HepG2 (cell line): ENCODE results near the gene RBP5. TPM values are rescaled to one million over a fixed set of nuclear protein-coding genes. Genes with fewer than 3 reads are reported as not detected.
A peak's percentile ranks its signal among the peaks of the same experiment; 100 is the strongest.

ENCODE experiments used
- ASH2L ChIP-seq: fragments of 300-600, 200-600 bp; sonication (generic); IDR thresholded peaks from 2 replicates; pipeline ENCODE4 v1.7.0; 2017; ENCODE audit warnings: low read depth, mild to moderate bottlenecking, moderate library complexity, mixed read lengths, low read length; ENCODE audit not compliant: insufficient read length
- CHCHD3 ChIP-seq: sonication (generic); formaldehyde crosslinking; IDR thresholded peaks from 2 replicates; pipeline ENCODE4 v1.8.0; 2022; ENCODE audit warnings: mild to moderate bottlenecking, missing genetic modification reagents, moderate library complexity
- EHMT2 ChIP-seq: fragments of 200-600 bp; sonication (generic); IDR thresholded peaks from 2 replicates; pipeline ENCODE4 v1.7.0; 2017; ENCODE audit warnings: antibody characterized with exemption, low read depth, low read length, borderline replicate concordance
- ESRRA ChIP-seq: sonication (generic); formaldehyde crosslinking; IDR thresholded peaks from 2 replicates; pipeline ENCODE4 v1.5.1; 2020; ENCODE audit warnings: mild to moderate bottlenecking, low read depth, missing genetic modification reagents
- FLYWCH1 ChIP-seq: sonication (generic); formaldehyde crosslinking; IDR thresholded peaks from 2 replicates; pipeline ENCODE4 v1.8.1; 2023; ENCODE audit warnings: mild to moderate bottlenecking, missing genetic modification reagents
- KDM6A ChIP-seq: IDR thresholded peaks from 2 replicates; pipeline ENCODE4 v1.6.1; 2016; ENCODE audit warnings: low read depth
- MED8 ChIP-seq: sonication (generic); formaldehyde crosslinking; IDR thresholded peaks from 2 replicates; pipeline ENCODE4 v1.8.1; 2023; ENCODE audit warnings: mild to moderate bottlenecking, missing genetic modification reagents; ENCODE audit not compliant: insufficient replicate concordance
- PHF5A ChIP-seq: IDR thresholded peaks from one replicate; pipeline ENCODE4 v1.6.1; 2018; ENCODE audit warnings: low read depth, missing genetic modification reagents; ENCODE audit not compliant: unreplicated experiment
- POLR2AphosphoS5 ChIP-seq: IDR thresholded peaks from 2 replicates; pipeline ENCODE4 v1.6.1; 2012; ENCODE audit warnings: low read depth, low read length
- SAP130 ChIP-seq: IDR thresholded peaks from 2 replicates; pipeline ENCODE4 v1.6.1; 2016; ENCODE audit warnings: low read depth
- SMAD1 ChIP-seq: sonication (generic); formaldehyde crosslinking; IDR thresholded peaks from 2 replicates; pipeline ENCODE4 v1.4.0; 2020; ENCODE audit warnings: missing genetic modification reagents, low read depth, mild to moderate bottlenecking, borderline replicate concordance
- SMAD3 ChIP-seq: sonication (generic); formaldehyde crosslinking; IDR thresholded peaks from 2 replicates; pipeline ENCODE4 v1.4.0; 2020; ENCODE audit warnings: missing genetic modification reagents
- TBP ChIP-seq: sonication (generic); formaldehyde crosslinking; IDR thresholded peaks from 2 replicates; pipeline ENCODE4 v1.5.0; 2020; ENCODE audit warnings: missing genetic modification reagents
- ZMYM4 ChIP-seq: sonication (generic); formaldehyde crosslinking; IDR thresholded peaks from 2 replicates; pipeline ENCODE4 v1.8.1; 2023; ENCODE audit warnings: mild to moderate bottlenecking, missing genetic modification reagents
- ZNF580 ChIP-seq: IDR thresholded peaks from 2 replicates; pipeline ENCODE4 v1.6.1; 2016; ENCODE audit warnings: low read depth, borderline replicate concordance
- ZNF710 ChIP-seq: sonication (generic); formaldehyde crosslinking; IDR thresholded peaks from 2 replicates; pipeline ENCODE4 v1.5.0; 2020; ENCODE audit warnings: mild to moderate bottlenecking, missing genetic modification reagents, borderline replicate concordance
- ZNF737 ChIP-seq: sonication (generic); formaldehyde crosslinking; IDR thresholded peaks from 2 replicates; pipeline ENCODE4 v1.5.0; 2020; ENCODE audit warnings: missing genetic modification reagents, mild to moderate bottlenecking, borderline replicate concordance
- ZNF879 ChIP-seq: sonication (generic); formaldehyde crosslinking; IDR thresholded peaks from 2 replicates; pipeline ENCODE4 v1.8.1; 2023; ENCODE audit warnings: missing genetic modification reagents
- ZSCAN25 ChIP-seq: sonication (generic); formaldehyde crosslinking; IDR thresholded peaks from 2 replicates; pipeline ENCODE4 v1.8.0; 2022; ENCODE audit warnings: mild to moderate bottlenecking, missing genetic modification reagents
- polyA plus RNA-seq, 8 experiments: library from polyadenylated mRNA; depleted of rRNA in 3 of 8; stranded (reverse) in 7 of 8; unstranded in 1 of 8; fragments of >200 nt; fragmentation: Illumina TruSeq in 4 of 8; extraction: Trizol in 4 of 8; gene quantifications; 2 replicates each; pipeline versions ENCODE4 v1.2.1 to v1.2.3, GENCODE V29; 2011 to 2016; ENCODE audit warnings: low read depth in 4 of 8, missing spikeins in 1 of 8, mixed read lengths in 1 of 8; ENCODE audit not compliant: insufficient read depth in 1 of 8
- total RNA-seq, 5 experiments: library from RNA; depleted of rRNA; stranded (reverse); fragments of >200 nt; fragmentation: Illumina TruSeq; extraction: Trizol; gene quantifications; 2 replicates each; pipeline ENCODE4 v1.2.3, GENCODE V29; 2016; ENCODE audit warnings: low read depth in 1 of 5
- TF ChIP-seq, protein P1 (sequence below): sonication (generic); formaldehyde crosslinking; IDR thresholded peaks from 2 replicates; pipeline ENCODE4 v1.5.1; 2020; ENCODE audit warnings: missing genetic modification reagents, mild to moderate bottlenecking, borderline replicate concordance
- TF ChIP-seq, protein P2 (sequence below): sonication (generic); formaldehyde crosslinking; IDR thresholded peaks from 2 replicates; pipeline ENCODE4 v1.8.0; 2022; ENCODE audit warnings: mild to moderate bottlenecking, missing genetic modification reagents, borderline replicate concordance
- TF ChIP-seq, protein P3 (sequence below): sonication (generic); formaldehyde crosslinking; IDR thresholded peaks from 2 replicates; pipeline ENCODE4 v1.8.0; 2022; ENCODE audit warnings: mild to moderate bottlenecking, missing genetic modification reagents; ENCODE audit not compliant: insufficient replicate concordance

RBP5 gene
- total and polyA plus RNA-seq, 2 of the 13 experiments (the other 11 are each of a cell fraction or from before 2014, with no cell fraction given): 13.8 to 19.8 TPM

- TF ChIP-seq ZNF580 (peak; percentile 44; the same call in 1 of the 2 replicates), EHMT2 (no peak), KDM6A (CRISPR knock-in tag) (peak; percentile 95), PHF5A (CRISPR knock-in tag) (peak; percentile 32), POLR2AphosphoS5 (peak; percentile 80), FLYWCH1 (CRISPR knock-in tag) (no peak), MED8 (CRISPR knock-in tag) (no peak), ZNF879 (no peak), ZNF710 (0 out of 2 replicates have a peak, but pooled peaks have one; percentile 34), ZMYM4 (CRISPR knock-in tag) (0 out of 2 replicates have a peak, but pooled peaks have one; percentile 32), SAP130 (CRISPR knock-in tag) (peak; percentile 79), CHCHD3 (CRISPR knock-in tag) (no peak), SMAD3 (no peak), ZNF737 (CRISPR knock-in tag) (no peak), ZSCAN25 (CRISPR knock-in tag) (peak; percentile 98), SMAD1 (CRISPR knock-in tag) (no peak), ESRRA (CRISPR knock-in tag) (peak; percentile 62; the same call in 1 of the 2 replicates), TBP (CRISPR knock-in tag) (no peak), ASH2L (peak; percentile 51)
- TF ChIP-seq, protein P1, sequence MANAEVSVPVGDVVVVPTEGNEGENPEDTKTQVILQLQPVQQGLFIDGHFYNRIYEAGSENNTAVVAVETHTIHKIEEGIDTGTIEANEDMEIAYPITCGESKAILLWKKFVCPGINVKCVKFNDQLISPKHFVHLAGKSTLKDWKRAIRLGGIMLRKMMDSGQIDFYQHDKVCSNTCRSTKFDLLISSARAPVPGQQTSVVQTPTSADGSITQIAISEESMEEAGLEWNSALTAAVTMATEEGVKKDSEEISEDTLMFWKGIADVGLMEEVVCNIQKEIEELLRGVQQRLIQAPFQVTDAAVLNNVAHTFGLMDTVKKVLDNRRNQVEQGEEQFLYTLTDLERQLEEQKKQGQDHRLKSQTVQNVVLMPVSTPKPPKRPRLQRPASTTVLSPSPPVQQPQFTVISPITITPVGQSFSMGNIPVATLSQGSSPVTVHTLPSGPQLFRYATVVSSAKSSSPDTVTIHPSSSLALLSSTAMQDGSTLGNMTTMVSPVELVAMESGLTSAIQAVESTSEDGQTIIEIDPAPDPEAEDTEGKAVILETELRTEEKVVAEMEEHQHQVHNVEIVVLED (CRISPR knock-in tag): 0 out of 2 replicates have a peak, but pooled peaks have one; percentile 22
- TF ChIP-seq, protein P2, sequence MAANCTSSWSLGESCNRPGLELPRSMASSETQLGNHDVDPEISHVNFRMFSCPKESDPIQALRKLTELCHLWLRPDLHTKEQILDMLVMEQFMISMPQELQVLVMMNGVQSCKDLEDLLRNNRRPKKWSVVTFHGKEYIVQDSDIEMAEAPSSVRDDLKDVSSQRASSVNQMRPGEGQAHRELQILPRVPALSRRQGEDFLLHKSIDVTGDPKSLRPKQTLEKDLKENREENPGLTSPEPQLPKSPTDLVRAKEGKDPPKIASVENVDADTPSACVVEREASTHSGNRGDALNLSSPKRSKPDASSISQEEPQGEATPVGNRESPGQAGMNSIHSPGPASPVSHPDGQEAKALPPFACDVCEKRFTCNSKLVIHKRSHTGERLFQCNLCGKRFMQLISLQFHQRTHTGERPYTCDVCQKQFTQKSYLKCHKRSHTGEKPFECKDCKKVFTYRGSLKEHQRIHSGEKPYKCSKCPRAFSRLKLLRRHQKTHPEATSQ (CRISPR knock-in tag): no peak
- TF ChIP-seq, protein P3, sequence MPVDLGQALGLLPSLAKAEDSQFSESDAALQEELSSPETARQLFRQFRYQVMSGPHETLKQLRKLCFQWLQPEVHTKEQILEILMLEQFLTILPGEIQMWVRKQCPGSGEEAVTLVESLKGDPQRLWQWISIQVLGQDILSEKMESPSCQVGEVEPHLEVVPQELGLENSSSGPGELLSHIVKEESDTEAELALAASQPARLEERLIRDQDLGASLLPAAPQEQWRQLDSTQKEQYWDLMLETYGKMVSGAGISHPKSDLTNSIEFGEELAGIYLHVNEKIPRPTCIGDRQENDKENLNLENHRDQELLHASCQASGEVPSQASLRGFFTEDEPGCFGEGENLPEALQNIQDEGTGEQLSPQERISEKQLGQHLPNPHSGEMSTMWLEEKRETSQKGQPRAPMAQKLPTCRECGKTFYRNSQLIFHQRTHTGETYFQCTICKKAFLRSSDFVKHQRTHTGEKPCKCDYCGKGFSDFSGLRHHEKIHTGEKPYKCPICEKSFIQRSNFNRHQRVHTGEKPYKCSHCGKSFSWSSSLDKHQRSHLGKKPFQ (CRISPR knock-in tag): no peak
These were observed 4.7 kb downstream of the RBP5 start (continued) for GRCh38 chr12:7123806-7124522.
